ENCODE data around the gene TAF7L. TPM values are rescaled to one million over a fixed set of nuclear protein-coding genes. Genes with fewer than 3 reads are reported as not detected.

The TAF7L gene
- total and polyA plus RNA-seq, 9 donors, result 0.09 to 0.30 (median 0.16) TPM

DNA sequence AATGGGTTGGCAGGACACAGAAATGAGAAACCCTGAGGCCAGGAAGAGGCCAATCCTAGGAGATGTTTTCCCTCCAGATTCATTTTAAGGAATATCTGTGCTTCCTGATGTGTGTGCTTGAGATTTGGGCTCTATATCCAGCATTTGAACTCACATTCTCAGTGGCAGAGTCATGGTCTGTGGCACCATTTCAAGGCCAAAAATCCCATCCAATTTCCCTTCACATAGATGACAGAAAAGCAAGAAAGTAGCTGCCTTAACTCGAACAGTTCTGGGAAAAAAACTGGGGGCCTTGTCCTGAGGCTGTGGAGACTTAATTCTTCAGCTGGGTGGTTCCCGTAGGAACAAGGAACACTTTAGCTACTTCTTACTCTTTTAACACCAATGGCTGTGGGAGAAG, 27.4 kb downstream of the TAF7L start:
- Histone ChIP-seq H3K27me3 (ENCODE audit: control insufficient read depth, insufficient read depth, low read length) (peaks cover 40% of the 10 kb centered on the region), H3K9me3 (replicated peaks; ENCODE audit: control insufficient read depth, low read depth, low read length) (no peaks in the 10 kb centered on the region), H3K36me3 (ENCODE audit: control insufficient read depth, insufficient read depth, low read length) (no peaks in the 10 kb centered on the region), H3K4me1 (ENCODE audit: control insufficient read depth, insufficient read depth, low read length) (no peaks in the 10 kb centered on the region), H3K4me3 (ENCODE audit: low read length) (no peak overlapping the region), H3K27ac (ENCODE audit: low read length) (no peak overlapping the region)
- no peak for DNase-seq
- WGBS (ENCODE audit: insufficient coverage), result no CpG with 5 or more reads among the region's 2 CpGs

DNA sequence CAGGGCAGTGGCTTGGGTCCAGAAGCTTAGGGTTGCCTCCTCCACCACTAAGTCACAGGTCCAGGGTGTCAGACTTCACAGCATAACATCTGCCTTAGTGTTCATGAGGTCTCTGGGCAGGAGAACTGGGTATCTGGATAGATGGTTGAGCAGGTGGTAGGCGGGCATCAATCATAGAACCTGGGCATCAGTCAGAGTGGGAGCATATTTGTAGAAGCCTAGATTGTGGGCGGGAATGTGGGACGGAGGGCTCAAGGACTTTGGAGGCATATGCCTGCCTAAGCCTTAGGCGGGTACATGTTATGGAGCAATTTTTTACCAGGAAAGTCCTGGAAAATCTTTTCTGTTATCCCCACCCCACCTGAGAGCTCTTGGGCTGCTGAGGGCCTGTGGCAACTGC, 28.5 kb downstream of the TAF7L start:
- Histone ChIP-seq H3K9me3 (replicated peaks; ENCODE audit: control insufficient read depth, low read depth, low read length) (no peaks in the 10 kb centered on the region), H3K4me3 (ENCODE audit: low read length) (no peak overlapping the region), H3K27me3 (ENCODE audit: control insufficient read depth, insufficient read depth, low read length) (peaks cover 42% of the 10 kb centered on the region), H3K4me1 (ENCODE audit: control insufficient read depth, insufficient read depth, low read length) (no peaks in the 10 kb centered on the region), H3K27ac (ENCODE audit: low read length) (no peak overlapping the region), H3K36me3 (ENCODE audit: control insufficient read depth, insufficient read depth, low read length) (no peaks in the 10 kb centered on the region)
- WGBS (ENCODE audit: insufficient coverage), result 57% methylated on average over 1 of the region's 4 CpGs
- DNase-seq, result no peak

DNA sequence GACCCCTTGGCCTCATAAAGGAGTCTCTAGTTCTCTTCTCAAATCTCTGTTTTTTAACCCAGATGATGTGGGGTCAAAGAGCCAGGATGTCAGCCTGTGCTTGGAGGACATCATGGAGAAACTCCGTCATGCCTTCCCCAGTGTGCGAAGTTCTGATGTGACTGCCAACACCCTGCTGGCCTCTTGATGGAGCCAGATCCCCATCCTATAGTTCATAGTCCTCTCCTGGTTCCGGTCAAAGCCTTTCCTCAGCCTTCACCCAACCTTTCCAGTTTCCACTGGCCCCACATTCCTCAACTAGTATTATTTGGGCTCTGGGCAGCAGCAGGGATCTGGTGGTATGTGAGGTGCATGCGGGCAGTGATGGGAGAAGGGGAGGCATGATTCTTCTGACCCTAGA, 30.7 kb downstream of the TAF7L start:
- Histone ChIP-seq H3K4me1 (ENCODE audit: control insufficient read depth, insufficient read depth, low read length) (no peaks in the 10 kb centered on the region), H3K36me3 (ENCODE audit: control insufficient read depth, insufficient read depth, low read length) (no peaks in the 10 kb centered on the region), H3K27ac (ENCODE audit: low read length) (no peak overlapping the region), H3K27me3 (ENCODE audit: control insufficient read depth, insufficient read depth, low read length) (peaks cover 38% of the 10 kb centered on the region), H3K9me3 (replicated peaks; ENCODE audit: control insufficient read depth, low read depth, low read length) (no peaks in the 10 kb centered on the region), H3K4me3 (ENCODE audit: low read length) (no peak overlapping the region)
- DNase-seq, result peak; percentile 1
- 65% methylated on average over 2 of the region's 4 CpGs for WGBS (ENCODE audit: insufficient coverage)

DNA sequence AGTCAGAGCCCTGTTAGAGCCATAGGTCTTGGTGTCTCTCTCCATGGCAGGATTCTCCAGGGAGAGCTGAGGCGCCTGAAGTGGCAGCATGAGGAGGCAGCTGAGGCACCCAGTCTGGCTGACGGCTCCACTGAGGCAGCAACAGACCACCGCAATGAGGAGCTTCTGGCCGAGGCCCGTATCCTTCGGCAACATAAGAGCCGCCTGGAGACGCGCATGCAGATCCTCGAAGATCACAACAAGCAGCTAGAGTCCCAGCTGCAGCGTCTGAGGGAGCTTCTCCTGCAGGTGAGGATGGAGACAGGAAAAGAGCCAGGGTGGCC, 32.9 kb downstream of the TAF7L start:
- no peak overlapping the region for H3K4me3 ChIP-seq (ENCODE audit: low read length)
- no peak overlapping the region for H3K27ac ChIP-seq (ENCODE audit: low read length)
- H3K27me3 ChIP-seq (ENCODE audit: control insufficient read depth, insufficient read depth, low read length), result peaks cover 37% of the 10 kb centered on the region
- 89% methylated on average over 10 of the region's 11 CpGs for WGBS (ENCODE audit: insufficient coverage)
- no peak for DNase-seq
- H3K9me3 ChIP-seq (replicated peaks; ENCODE audit: control insufficient read depth, low read depth, low read length), result no peaks in the 10 kb centered on the region
- no peaks in the 10 kb centered on the region for H3K36me3 ChIP-seq (ENCODE audit: control insufficient read depth, insufficient read depth, low read length)
- H3K4me1 ChIP-seq (ENCODE audit: control insufficient read depth, insufficient read depth, low read length), result no peaks in the 10 kb centered on the region

DNA sequence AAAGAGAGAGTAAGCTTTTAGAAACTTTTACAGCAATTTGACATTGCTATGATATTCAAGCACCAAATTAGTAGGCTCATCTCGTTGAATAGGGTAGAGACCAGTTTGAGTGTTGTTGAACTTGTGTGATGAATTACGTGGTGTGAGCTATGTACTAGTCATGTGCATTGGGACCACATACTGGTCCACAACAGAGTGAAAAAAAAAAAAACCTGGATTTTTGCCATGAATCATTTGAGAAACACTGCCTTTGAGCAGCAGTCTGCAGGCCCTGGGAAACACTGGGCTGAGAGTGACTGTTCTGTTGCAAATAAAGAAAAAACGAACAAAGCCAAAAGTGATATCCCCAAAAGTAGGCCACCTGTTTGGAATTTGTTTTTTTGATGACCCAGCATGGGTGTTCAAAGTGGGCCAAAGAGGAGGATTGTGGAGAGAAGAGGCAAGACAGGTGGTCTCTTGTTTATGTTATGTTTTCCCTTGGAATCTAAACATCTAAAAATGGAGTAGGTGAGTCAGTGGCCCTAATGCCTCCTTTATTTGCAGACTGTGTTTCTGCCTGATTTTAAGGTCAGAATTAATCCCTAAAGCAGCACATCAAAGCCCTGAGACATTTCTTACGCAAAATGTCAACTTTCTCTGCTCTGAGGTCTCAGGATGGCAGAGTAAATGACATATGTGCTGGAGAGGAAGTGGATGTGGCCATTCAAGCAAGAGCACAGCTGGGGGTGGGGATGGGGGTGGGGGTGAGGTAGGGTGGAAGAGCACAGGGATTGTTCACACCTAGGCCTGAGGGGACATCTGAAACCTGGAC, 33.5 kb downstream of the TAF7L start:
- no peaks in the 10 kb centered on the region for H3K36me3 ChIP-seq (ENCODE audit: control insufficient read depth, insufficient read depth, low read length)
- no peaks in the 10 kb centered on the region for H3K4me1 ChIP-seq (ENCODE audit: control insufficient read depth, insufficient read depth, low read length)
- DNase-seq, result no peak
- 78% methylated on average over 4 of the region's 4 CpGs for WGBS (ENCODE audit: insufficient coverage)
- H3K4me3 ChIP-seq (ENCODE audit: low read length), result no peak overlapping the region
- H3K27me3 ChIP-seq (ENCODE audit: control insufficient read depth, insufficient read depth, low read length), result peaks cover 36% of the 10 kb centered on the region
- no peaks in the 10 kb centered on the region for H3K9me3 ChIP-seq (replicated peaks; ENCODE audit: control insufficient read depth, low read depth, low read length)
- H3K27ac ChIP-seq (ENCODE audit: low read length), result no peak overlapping the region

DNA sequence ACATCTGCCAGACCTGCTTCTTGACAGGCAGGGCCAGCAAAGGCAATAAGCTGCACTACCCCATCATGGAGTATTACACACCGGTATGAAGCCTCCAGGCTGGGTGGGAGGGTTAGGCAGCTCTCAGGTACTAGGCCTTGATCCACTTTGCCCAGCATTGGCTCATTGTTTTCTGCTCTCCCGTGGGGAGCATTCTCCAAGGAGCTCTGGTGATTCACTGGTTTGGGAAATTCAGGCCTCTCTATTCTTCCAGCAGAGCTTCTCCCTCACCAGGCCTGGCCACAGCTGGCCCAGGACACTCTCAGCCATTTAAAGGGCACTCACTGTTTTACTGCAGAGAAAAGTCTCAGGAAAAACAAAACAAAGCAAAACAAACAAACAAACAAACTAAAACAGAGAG, 38.5 kb downstream of the TAF7L start:
- Histone ChIP-seq H3K27me3 (ENCODE audit: control insufficient read depth, insufficient read depth, low read length) (peaks cover 25% of the 10 kb centered on the region), H3K4me1 (ENCODE audit: control insufficient read depth, insufficient read depth, low read length) (no peaks in the 10 kb centered on the region), H3K36me3 (ENCODE audit: control insufficient read depth, insufficient read depth, low read length) (no peaks in the 10 kb centered on the region), H3K4me3 (ENCODE audit: low read length) (no peak overlapping the region), H3K9me3 (replicated peaks; ENCODE audit: control insufficient read depth, low read depth, low read length) (no peaks in the 10 kb centered on the region), H3K27ac (ENCODE audit: low read length) (no peak overlapping the region)
- no CpG with 5 or more reads among the region's 2 CpGs for WGBS (ENCODE audit: insufficient coverage)
- no peak for DNase-seq

DNA sequence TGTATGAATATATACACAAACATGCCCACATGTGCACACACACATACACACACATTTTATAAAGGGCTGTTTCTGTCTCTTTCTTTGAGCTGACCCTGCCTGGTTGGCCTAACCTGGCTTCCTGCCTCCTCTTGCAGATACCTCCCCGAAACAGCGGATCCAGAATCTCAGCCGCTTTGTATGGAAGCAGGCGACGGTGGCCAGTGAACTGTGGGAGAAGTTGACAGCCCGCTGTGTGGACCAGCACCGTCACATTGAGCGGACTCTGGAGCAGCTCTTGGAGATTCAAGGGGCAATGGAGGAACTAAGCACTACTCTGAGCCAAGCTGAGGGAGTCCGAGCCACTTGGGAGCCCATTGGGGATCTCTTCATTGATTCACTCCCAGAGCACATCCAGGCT, 49.6 kb downstream of the TAF7L start:
- H3K27me3 ChIP-seq (ENCODE audit: control insufficient read depth, insufficient read depth, low read length), result peaks cover 17% of the 10 kb centered on the region
- 82% methylated on average over 8 of the region's 9 CpGs for WGBS (ENCODE audit: insufficient coverage)
- no peak overlapping the region for H3K4me3 ChIP-seq (ENCODE audit: low read length)
- H3K36me3 ChIP-seq (ENCODE audit: control insufficient read depth, insufficient read depth, low read length), result peaks cover 2% of the 10 kb centered on the region
- no peaks in the 10 kb centered on the region for H3K4me1 ChIP-seq (ENCODE audit: control insufficient read depth, insufficient read depth, low read length)
- DNase-seq, result no peak
- no peaks in the 10 kb centered on the region for H3K9me3 ChIP-seq (replicated peaks; ENCODE audit: control insufficient read depth, low read depth, low read length)
- no peak overlapping the region for H3K27ac ChIP-seq (ENCODE audit: low read length)

DNA sequence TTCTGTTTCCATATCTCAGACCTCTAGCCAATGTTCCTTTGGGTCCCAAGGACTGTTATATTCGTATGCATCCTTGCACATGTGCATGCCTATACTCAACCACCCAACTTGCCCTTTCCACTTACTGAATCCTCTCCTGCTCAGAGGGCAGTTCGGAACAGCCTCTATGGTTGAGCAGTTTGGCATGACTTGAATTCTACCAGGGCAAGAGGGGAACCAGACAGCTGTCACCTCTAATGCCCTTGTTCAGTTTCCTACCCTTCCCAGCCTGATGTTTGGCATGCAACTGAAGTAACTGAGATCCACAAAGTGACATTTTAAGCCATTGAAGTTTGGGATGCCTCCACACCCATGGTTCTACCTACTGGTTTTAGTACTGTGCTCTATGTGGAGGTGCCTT, 54.1 kb downstream of the TAF7L start:
- H3K27me3 ChIP-seq (ENCODE audit: control insufficient read depth, insufficient read depth, low read length), result peaks cover 28% of the 10 kb centered on the region
- H3K4me3 ChIP-seq (ENCODE audit: low read length), result no peak overlapping the region
- no peak for DNase-seq
- WGBS (ENCODE audit: insufficient coverage), result 60% methylated on average over 2 of the region's 2 CpGs
- H3K36me3 ChIP-seq (ENCODE audit: control insufficient read depth, insufficient read depth, low read length), result peaks cover 2% of the 10 kb centered on the region
- H3K9me3 ChIP-seq (replicated peaks; ENCODE audit: control insufficient read depth, low read depth, low read length), result no peaks in the 10 kb centered on the region
- no peaks in the 10 kb centered on the region for H3K4me1 ChIP-seq (ENCODE audit: control insufficient read depth, insufficient read depth, low read length)
- H3K27ac ChIP-seq (ENCODE audit: low read length), result no peak overlapping the region

DNA sequence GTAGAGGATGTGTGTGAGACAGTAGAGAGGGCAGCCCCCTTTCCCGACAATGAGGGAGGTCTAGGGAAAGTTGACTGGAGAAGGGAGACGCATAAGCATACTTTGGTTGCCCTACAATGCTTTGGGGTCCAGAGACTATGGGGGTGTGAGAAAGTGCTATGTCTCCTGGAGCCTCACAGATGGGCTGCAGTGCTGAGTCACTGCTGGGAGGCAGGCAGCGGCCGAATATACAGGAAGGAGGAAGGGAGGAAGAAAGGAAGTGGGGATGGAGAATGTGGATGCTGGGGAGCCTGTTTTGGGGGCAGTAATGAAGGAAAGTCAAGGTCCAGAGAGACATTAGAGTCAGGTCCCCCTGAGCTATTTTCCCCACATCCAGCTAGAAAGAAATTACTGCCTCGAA, 58.8 kb downstream of the TAF7L start:
- no peak for DNase-seq
- no peaks in the 10 kb centered on the region for H3K4me1 ChIP-seq (ENCODE audit: control insufficient read depth, insufficient read depth, low read length)
- WGBS (ENCODE audit: insufficient coverage), result 80% methylated on average over 4 of the region's 5 CpGs
- no peaks in the 10 kb centered on the region for H3K36me3 ChIP-seq (ENCODE audit: control insufficient read depth, insufficient read depth, low read length)
- peaks cover 27% of the 10 kb centered on the region for H3K27me3 ChIP-seq (ENCODE audit: control insufficient read depth, insufficient read depth, low read length)
- H3K4me3 ChIP-seq (ENCODE audit: low read length), result no peak overlapping the region
- no peak overlapping the region for H3K27ac ChIP-seq (ENCODE audit: low read length)
- H3K9me3 ChIP-seq (replicated peaks; ENCODE audit: control insufficient read depth, low read depth, low read length), result no peaks in the 10 kb centered on the region

DNA sequence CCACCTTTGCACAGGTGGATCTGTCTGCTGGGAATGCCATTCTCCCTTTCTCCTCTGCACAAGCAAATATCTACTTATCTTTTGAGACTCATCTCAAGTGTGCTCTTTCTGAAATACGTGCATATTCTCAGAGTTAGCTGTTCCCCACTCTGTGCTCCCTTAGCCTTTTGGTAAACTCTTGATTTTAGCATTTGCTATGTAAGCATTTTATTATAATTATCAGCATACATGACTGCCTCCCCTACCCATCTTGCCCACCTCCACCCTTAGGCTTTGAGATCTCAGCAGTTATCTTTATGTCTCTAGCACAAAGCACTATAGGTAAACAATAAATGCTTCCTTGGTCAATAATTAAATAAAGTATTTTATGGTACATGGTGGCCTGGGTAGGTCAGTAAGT, 60.1 kb downstream of the TAF7L start:
- 60% methylated on average over 1 of the region's 1 CpG for WGBS (ENCODE audit: insufficient coverage)
- H3K27ac ChIP-seq (ENCODE audit: low read length), result no peak overlapping the region
- peaks cover 24% of the 10 kb centered on the region for H3K27me3 ChIP-seq (ENCODE audit: control insufficient read depth, insufficient read depth, low read length)
- DNase-seq, result no peak
- no peaks in the 10 kb centered on the region for H3K36me3 ChIP-seq (ENCODE audit: control insufficient read depth, insufficient read depth, low read length)
- no peaks in the 10 kb centered on the region for H3K9me3 ChIP-seq (replicated peaks; ENCODE audit: control insufficient read depth, low read depth, low read length)
- H3K4me3 ChIP-seq (ENCODE audit: low read length), result no peak overlapping the region
- H3K4me1 ChIP-seq (ENCODE audit: control insufficient read depth, insufficient read depth, low read length), result no peaks in the 10 kb centered on the region

DNA sequence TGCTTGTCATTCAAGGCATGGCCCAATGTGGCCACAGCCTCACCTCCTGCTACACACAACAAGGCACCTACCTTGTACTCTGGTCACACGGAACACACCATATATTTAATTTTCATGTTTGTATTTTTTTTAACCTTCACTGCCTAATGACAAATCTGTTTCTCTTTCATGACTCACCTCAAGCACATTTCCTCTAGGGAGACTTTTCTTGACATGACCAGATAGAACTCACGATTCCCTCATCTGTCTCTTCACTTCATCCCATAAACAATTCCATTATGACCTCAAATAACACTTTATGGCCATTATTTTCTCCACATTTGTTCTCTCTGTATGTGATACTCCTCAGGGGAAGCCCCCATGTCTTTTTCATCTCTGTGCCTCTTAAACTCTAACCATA, 60.5 kb downstream of the TAF7L start:
- DNase-seq, result no peak
- Histone ChIP-seq H3K9me3 (replicated peaks; ENCODE audit: control insufficient read depth, low read depth, low read length) (no peaks in the 10 kb centered on the region), H3K27ac (ENCODE audit: low read length) (no peak overlapping the region), H3K36me3 (ENCODE audit: control insufficient read depth, insufficient read depth, low read length) (no peaks in the 10 kb centered on the region), H3K4me3 (ENCODE audit: low read length) (no peak overlapping the region), H3K4me1 (ENCODE audit: control insufficient read depth, insufficient read depth, low read length) (no peaks in the 10 kb centered on the region), H3K27me3 (ENCODE audit: control insufficient read depth, insufficient read depth, low read length) (peaks cover 21% of the 10 kb centered on the region)
- 55% methylated on average over 1 of the region's 2 CpGs for WGBS (ENCODE audit: insufficient coverage)

Data from muscle of leg (tissue), 11 donors.